ENCODE results near the gene FGGY.

FGGY gene

DNA sequence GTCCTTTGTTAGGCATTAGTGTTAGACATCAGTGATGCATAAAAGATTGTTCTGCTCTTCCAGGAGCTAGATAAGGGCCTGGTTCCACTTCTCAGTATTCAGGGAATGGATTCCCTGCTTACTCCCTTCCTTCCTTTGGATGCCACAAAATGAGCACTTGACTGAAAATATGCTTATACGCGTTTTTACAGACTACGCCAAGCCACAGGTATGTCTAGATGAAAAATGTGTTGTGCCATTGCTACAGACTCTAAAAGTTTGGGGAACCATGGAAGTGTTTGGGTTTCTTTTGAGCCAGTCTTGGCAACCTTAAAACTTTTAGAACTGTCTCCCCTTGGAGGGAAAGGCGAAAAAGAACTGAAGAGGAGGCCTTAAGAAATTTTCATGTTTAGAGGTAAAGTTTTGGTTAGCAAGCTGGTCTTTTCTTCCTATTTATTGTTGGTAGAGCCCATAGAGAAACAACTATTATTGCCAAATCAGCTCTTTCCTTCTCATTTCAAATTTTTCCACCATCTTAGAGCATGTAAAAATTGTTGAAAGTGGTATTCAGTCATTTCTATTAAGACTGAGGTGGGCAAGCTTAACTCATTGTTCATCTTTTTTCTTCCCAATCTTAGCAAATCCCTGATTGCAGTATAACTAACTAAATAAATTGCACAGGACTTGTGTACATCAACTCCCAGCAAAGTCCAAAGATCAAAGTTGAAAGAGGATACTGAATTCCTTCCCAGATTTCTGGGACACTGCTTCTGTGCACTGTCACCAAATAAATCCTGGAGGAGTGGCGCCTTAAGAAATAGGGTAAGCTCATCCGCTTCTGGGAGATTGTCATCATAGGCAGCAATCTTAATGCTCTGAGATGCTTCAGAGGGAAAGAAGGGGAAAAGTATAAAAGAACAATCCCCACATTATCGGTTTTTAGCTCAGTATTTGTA is 18.9 kb downstream of the FGGY start:
- no peak for DNase-seq (ENCODE audit: low spot score)

DNA sequence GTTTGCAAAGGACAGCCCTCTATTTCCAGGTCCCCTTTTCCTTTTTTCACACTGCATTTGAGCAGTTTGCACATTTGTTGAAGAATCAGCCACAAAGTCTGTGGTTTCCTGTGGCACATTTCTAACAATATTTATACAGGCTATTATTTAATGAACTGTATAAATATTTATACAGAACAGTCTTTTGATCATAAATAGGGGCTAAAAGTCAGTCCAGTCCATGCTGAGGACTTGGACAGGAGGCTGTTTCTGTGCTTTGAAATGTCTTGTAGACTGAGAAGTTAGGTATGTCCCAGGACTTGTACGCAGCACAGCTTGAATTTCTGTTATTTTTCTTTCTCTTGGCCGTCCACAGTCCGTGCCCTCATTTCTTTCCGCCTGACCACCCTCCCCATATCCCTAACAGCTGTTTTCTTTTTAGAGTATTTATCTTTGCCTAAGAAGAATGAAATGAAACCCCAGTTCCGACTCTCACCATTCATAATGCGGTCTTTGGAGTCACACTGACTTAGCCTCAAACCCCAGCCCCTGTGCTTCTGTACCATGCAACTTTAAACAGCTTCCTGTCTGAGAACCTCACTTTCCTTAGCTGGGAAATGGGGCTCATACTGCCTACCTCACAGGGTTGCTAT is 19.7 kb downstream of the FGGY start:
- no peak for DNase-seq (ENCODE audit: low spot score)

DNA sequence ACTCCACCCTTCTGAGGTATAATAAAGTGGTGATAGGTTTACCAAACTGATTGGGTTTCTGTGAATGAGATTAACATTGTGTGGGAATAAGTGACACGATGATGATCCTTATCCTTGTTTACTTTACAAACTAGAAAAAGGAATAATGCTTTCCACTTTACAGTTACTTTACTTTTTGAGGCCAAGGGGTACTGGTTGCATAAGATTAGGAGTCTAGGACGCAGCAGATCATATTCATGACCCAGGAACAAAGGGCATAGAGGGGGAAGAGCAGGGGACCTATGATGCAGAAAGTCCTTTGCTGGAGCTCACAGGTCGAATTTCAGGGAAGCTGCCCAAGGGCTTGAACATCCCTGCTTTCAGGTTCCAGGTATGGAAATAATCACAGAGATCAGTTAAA is 20.4 kb downstream of the FGGY start:
- DNase-seq (ENCODE audit: low spot score) = no peak

DNA sequence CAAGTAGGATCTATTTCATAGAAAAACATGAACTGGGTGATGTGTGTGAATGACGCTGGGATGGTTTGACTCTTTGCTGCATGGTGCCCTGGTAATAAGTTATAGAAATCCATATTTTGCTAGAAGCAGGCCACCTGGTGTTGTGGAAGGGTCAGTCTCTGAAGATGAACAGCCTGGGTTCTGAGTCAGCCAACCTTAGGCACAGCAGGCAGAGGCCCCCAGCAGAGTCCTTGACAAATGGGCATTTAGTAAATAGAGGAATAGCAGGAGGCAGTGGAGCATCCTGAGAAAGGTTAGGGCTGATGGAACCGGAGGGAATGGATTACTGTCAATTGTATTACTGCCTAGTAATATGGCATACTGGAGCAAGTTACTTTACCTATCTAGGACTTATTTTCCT is 20.9 kb downstream of the FGGY start:
- DNase-seq (ENCODE audit: low spot score) = no peak

DNA sequence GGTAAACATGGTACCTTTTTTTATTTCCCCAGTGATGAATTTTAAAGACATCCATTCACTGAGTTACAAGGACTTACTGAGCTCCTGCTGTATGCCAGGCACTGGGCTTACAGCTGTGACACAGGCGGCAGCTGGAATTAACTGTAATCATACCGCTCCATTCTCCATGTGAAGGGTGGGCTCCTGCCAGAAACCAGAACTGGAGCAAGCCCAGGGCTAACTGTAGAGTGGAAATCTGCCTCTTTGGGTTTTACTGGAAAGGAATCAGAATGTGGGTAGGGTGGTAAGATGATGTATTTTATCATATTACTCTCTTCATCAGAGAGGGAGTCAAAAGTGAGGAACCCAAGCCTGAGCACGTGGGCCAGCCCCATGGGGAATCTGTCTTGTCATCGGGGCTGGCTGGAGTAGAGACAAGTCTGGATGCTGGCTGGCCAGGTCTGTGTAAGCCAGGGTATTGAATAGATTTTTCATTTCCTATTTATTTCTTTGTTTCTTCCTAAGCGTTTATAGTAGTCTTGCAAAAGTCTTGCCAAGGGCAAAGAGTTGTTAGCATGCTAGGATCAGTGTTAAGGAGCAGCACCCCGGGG is 21.5 kb downstream of the FGGY start:
- DNase-seq (ENCODE audit: low spot score) = no peak

DNA sequence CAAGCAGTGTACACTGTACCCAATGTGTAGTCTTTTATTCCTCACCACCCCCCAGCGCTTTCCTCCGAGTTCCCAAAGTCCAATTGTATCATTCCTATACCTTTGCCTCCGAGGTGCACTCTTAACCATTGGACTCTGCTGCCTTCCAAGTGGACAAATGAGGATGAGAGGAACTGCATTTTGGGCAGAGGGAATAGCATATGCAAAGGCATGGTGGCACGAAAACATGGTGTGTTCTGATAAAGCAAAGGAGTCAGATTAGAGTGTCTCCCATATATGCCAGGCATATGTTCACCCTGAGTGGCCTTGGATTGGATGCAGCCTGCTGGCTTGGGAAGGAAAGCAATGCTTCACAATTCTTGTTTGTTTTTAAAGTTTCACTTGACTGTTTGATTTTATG is 25.5 kb downstream of the FGGY start:
- no peak for DNase-seq (ENCODE audit: low spot score)

DNA sequence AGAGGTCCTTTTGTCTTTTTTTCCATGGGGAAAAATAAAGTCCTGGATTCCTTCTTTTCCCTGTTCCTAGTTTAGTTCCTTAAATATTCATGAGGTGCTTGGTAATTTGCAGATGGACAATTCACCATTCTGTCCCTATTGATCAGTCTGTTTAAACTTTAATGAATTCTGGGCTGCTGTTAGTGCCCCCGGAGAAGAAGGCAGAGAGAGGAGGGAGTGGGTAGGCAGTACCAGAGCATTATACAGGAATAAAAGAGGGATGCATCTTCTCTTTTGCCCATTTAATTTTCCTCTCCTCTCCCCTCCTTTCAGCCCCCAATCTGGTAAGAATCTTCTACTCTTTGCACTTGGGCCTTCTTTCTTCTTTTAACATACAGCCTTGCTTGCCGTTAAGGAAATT is 25.9 kb downstream of the FGGY start:
- no peak for DNase-seq (ENCODE audit: low spot score)

DNA sequence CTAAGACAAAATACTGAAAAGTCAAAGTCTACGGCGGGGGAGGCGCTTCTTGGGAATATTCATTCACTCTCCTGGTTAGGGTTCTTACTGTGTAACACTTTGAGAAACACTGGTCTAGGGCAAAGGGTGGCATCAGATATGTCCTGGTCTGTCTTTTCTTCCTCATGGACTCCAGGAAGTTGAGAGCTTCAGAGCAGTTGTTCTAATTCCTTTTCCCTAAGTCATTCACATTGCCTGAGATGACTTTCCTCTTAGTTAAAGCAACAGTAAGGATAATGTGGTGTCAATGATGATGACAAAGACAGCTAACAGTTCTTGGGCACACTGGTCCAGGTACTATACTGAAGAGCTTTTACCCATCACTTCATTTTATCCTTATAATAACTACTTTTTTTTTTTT is 27.0 kb downstream of the FGGY start:
- no peak for DNase-seq (ENCODE audit: low spot score)

DNA sequence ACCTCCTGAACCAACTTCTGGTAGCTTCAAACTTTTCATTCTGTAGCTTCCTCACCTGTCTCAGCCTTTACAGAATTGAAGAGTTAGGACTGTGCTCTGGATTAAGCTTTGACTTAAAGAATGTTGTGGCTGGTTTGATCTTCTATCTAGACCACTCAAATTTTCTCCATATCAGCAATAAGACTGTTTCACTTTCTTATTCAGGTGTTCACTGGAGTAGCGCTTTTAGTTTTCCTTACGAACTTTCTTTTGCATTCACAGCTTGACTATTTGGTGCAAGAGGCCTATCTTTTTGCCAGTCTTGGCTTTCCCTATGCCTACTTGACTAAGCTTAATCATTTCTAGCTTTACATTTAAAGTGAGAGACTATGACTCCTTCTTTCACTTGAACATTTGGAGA is 31.5 kb downstream of the FGGY start:
- DNase-seq (ENCODE audit: low spot score) = no peak

DNA sequence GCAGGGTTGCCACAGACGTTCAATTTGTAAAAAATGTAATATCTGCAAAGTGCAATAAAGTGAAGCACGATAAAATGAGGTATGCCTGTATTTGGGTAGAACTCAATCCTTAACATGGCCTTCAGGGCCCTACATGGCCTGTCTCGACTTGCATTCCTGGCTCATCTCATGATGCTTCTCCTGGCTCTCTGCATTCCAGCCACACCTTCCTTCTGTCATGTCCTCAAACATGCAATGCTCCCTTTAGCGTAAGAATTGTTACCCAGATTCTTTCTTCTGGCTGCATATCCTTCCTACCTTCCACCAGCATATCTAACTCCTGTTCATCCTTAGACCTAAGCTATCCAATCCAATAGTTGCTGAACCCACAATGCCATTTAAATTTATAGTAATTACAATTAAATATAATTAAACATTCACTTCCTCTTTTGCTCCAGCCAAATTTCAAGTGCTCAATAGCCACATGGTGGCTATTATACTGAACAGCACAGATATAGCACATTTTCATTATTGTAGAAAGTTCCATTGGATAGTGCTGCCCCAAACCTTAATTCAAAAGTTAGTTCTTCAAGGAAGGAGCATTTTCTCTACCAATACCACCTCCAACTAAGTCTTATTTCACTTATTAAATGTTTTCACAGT is 32.6 kb downstream of the FGGY start:
- no peak for DNase-seq (ENCODE audit: low spot score)

DNA sequence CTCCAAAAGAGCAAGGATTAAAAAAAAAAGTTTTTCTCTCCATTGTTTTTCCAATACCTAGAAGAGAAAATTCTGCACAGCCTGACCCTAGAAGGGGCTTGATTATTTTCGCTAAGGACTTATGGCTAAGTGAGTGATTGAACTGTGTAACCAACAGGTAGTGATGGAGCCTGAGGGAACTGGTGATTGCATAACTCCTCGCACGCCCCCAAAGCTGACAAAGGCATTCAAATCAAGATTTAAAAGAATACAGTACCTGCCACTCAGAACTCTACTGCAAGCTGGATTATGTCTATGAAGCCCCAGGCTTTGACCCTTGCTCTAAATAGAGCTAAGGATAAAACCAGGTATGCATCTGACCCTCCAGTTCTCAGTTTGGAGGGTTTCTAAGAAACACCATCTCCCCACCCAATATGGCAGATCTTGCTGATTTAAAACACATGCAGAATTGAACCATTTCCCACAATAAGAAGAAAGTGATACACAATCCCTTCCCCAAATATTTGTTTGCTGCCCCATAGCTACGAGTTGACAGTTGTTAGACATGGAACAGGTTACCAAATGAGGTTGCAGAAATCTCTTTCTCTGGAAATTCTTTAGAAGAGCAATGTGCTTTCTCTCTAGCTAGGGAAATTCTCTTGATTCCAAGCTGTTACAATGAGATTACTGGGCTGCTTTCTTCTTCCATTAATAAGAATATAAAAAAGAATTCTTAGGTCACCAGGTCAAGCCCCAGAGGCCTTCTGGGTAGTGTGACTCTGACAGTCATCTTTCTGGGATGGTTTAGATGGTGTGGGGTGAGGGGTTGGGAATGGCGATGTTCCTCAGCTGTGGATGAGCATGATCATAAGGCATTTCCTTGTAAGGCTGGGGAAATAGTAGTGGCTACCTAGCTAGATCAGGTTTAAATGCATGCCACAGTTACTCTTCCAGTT is 35.1 kb downstream of the FGGY start:
- DNase-seq (ENCODE audit: low spot score) = no peak

DNA sequence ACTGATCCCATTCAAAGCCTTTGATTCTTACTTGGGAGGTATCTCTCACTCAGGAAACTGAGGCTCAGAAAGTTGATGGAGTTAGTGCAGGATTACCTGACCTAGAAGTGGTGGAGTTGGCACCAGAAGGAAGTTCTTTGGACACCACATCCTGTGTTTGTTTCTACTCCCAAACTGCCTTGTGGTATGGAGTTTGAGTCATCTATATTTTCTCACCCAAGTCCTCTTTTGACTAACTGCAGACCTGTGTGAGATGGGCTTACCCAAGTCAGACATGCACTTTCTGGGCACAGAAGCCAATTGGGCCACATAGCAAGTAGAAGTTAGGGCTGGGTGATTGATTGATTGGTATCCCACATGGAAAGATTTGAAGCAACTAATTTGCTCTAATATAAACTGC is 36.1 kb downstream of the FGGY start:
- no peak for DNase-seq (ENCODE audit: low spot score)

DNA sequence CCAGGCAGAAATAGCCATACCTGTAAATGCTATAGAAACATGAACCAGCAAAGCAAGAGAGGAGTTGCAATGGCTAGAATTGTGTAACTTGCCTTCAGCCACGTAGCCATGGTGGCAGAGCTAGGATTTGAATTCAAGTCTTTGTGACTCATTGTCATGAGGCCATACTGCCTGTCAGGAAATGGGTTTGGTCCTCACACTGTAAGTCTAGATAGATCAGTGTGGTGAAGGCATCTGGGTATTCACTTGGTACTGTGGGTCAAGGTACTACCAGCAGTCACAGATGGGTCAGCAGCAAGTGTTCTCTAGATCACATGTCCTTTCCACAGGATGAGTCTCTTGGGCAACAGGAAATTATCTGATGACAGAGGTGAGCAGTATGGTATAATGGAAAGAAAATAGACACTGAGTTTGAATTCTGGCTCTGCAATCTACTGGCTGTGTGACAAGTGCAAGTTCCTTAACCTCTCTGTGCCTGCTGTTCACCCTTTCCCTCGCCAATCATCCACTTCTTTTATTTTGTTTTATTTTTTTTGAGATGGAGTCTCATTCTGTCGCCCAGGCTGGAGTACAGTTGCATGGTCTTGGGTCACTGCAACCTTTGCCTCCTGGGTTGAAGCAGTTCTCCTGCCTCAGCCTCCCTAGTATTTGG is 36.9 kb downstream of the FGGY start:
- no peak for DNase-seq (ENCODE audit: low spot score)

DNA sequence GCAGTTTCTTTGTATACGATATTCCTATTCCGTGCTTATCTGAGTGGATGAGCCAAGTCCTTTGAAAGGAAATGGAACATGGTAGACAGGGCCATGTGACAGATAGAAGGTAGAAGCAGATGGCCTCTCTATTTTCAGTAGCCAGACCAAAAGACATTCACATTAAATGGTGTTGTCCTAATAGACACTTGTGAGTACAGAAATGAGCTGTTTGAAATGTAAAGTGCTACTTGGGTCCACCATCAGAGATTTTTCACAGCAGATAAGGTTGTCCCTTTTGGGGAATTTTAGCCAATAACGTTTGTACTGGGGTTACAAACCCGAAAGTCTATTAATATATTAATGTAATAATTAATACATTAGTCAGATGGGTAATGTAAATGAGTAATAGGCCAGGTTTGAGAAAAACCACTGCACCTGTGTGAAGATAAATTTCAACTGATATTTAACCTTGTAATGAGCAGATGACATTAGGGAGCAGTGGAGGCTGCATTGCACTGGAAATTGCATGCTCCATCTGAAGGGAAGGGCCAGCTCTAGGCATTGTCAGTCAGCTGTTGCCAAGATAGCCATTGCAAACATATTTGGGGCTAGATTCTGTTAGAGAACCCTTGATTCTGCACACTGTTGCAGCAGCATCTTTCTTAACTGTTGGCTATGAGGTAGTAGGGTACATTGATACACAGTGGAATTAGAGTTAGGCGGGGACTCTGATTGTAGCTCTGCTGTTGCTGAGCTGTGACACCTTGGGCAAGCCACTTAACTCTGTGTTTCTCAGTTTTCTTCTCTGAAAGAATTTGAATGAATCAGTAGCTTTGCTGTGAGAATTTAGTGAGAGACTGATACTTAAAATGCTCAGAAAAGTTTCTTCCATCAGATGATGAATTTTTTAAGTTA is 43.8 kb downstream of the FGGY start:
- DNase-seq (ENCODE audit: low spot score) = no peak

DNA sequence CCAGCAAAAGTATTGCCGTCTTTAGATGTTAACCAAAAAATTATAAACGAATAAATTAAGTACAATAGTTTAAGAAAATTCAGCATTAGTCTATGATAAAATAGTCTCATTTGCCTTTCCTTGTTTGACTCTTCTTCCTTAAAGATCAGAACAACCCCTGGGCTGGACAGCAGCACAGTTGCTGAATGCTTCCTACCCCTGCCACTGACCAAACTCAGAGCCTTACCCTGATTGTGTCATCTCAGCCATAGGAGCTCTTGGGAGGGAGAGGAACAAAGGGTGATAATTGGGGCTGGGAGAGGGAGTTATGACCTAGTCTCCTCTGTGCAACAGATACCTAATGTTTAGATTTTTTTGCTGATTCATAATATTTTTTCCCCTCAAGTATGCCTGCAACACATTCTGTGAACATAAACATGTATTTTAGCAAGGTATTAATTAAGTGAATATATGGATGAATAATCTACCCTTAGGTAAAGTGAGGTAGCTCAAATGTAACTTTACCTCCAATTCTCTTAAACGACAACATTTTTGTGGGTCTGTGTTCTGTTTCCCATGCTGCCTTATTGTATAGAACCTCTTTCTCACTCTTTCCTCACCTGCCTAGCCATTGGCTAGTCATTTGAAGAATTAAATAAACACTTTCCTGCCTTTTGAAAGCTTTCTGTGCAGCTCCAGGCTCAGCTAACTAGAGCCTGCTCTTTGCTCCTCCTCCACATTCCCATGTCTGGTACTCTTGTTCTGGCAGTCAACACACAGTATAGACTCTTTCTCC is 46.1 kb downstream of the FGGY start:
- no peak for DNase-seq (ENCODE audit: low spot score)

DNA sequence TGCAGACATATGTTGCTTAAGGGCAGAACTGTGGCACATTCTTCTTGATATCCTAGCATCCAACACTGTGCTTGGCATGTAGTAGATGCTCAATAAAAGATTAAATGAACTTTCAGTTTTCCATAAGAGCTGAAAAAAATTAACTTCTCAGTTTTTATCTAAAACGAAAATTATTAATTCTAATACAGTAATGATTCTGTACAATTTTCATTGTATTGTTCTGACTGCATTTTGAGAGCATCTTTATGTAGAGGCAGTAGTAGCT is 46.6 kb downstream of the FGGY start:
- DNase-seq (ENCODE audit: low spot score) = no peak

DNA sequence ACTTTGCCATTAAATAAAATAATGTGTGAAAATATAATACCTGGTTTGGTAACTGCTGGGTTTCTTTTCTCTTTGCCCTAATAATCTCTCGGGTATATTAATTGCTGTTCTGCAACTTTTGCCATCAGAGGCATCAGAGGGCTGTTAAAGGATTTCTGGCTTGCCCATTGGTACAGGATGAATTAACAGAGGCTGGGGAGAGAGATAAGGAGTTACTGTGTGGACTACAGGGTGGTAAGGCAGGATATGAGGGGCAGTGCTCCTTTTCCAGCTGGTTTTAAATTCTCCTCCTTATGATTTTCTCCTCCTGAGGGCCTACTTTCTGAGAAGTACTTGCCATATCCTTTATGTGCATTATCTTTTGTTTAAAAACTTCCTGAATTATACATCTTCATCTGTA is 48.3 kb downstream of the FGGY start:
- DNase-seq (ENCODE audit: low spot score) = no peak

DNA sequence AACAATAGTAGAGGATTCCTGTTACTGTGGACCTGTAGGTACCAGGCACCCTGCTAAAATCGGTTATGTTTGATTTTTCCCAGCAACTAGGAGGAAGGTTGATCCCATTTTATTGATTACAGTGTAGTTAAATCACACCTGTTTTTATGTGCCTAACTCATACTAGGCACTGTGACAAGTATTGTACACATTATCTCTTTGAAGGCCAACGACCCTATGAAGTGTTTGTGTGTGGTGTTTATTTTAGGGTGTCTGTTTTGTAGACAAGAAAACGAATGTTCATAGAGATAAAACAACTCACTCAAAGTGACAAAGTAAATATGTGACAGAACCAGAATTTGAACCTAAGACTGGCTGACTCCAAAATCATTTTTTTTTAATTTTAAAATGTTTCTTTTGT is 49.5 kb downstream of the FGGY start:
- DNase-seq (ENCODE audit: low spot score) = no peak

DNA sequence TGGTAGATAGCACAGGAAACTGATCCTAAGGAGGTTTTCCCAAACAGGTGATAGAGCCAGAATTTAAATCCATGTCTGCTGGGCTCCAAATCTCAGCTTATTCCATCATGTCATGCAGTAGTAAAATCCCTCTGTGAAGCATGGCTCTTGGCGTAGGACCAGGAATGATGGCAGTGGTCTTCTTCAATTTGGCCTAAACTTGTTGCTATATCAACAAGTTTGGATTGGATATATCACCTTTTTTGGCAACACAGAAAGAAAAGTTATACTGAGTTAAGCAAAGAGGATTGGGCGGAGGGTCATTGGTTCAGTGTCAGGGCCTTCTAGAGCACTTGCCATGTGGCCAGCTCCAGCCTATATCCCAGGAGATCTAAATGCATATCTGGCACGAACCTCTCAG is 52.2 kb downstream of the FGGY start:
- DNase-seq (ENCODE audit: low spot score) = no peak

DNA sequence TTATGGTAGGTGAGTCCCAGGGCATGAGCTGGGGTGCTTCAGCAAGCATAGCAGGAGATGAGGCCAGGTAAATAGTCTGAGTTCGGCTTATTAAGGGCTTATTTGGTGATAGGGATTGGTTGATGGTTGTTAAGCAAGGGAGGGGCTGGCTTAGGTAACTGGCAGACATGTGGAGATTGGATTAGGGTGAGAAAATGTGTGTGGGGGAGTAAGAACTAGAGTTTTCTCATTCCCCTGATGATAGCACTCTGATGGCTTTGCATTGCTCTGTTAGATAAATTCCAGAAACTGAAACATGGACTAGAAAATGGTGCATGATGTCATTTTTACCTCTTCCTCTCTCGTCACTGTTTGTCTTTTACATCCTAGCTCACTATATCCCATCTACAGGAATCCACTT is 53.6 kb downstream of the FGGY start:
- no peak for DNase-seq (ENCODE audit: low spot score)

All from globus pallidus (tissue), 1 donor.